GM04504 (cell line): ENCODE results near the gene FAM78A.
A peak's percentile ranks its signal among the peaks of the same experiment; 100 is the strongest.
"Not testable (repeated sequence)": the region's sequence is repeated elsewhere in the genome, so short reads cannot be mapped to it uniquely, and the experiment has no call there.

Experiments
- DNase-seq: peaks from one replicate; pipeline ENCODE4 v3.0.0-alpha.2; 2012; ENCODE audit warnings: low read depth

Gene FAM78A

DNA sequence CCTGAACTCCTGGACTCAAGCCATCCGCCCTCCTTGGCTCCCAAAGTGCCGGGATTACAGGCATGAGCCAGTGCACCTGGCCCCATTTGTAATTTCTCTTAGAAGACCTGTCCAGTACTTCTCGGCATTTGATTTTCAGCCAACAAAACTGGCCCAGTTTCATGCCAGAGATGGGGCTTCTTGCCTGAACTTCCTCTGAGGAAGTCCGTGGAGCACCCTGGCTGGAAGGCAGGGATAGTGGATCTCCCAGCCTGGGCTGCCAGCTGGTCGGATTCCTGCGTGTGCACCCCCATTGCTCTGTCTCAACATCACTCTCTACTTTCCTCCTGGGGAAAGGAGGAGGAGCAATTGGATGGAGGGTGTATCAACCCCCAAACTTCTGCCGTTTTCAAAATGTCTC, 39.0 kb downstream of the FAM78A start:
- no peak for DNase-seq

DNA sequence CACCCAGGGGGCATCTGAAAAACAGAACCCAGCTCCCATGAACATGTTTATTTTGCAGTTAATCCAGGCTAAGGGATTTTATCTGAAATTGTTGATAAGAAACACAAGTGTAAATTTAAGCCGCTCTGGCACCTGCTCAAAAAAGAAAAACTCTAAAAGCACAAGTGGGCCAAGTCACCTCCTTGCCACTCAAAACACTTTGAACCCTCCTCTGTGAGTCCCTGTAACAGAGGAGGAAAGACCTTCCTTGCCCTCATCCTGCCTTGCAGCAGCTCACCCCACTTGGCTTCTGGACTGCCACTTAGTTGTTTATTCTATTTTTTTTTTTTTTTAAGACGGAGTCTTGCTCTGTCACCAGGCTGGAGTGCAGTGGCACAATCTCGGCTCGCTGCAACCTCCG, 39.5 kb downstream of the FAM78A start:
- DNase-seq = no peak

- DNase-seq = no peak
Observed at GRCh38 chr9:131236161-131236560, 40.1 kb downstream of the FAM78A start.

GRCh38 chr9:131235480-131235851, 40.8 kb downstream of the FAM78A start:
- DNase-seq = no peak

- DNase-seq = no peak
Observed at GRCh38 chr9:131234799-131235479, 41.4 kb downstream of the FAM78A start.

DNA sequence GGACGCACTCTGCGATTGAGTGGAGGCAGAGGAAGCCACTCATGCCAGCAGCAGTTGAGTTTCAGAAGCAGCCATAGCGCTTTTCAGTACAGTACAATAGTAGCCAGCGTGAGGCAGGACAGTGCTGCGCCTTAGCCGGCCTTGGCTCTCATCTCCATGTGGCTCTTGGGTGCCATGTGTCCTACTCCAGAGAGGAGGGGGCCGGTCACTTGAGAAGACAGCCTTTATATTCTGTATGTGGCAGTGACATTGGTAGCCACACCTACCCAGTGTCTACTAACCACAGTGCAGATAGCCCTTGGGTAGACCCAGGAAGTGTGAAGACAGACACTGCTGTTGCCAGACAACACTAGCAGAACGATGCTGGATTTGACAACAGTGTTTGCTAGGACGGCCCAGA, 42.3 kb downstream of the FAM78A start:
- DNase-seq = no peak

DNA sequence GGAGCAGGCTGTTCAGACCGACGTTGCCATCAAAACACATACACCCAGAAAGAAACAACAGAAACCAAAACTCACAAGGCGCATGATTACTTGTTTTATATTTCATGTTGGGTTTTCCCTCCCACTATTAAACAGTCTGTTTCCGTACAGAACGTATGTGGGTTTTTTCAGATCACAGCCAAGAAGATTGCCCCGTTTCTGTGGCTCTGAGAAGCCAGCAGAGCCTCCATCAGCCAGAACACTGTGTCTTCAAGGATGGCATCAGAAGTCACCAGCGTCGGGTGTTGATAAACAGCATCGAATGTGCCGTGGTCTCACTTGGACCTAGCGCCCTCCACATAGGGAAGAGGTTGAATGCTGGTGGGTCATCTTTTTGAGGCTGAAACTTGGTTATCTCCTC, 42.8 kb downstream of the FAM78A start:
- DNase-seq = no peak

DNA sequence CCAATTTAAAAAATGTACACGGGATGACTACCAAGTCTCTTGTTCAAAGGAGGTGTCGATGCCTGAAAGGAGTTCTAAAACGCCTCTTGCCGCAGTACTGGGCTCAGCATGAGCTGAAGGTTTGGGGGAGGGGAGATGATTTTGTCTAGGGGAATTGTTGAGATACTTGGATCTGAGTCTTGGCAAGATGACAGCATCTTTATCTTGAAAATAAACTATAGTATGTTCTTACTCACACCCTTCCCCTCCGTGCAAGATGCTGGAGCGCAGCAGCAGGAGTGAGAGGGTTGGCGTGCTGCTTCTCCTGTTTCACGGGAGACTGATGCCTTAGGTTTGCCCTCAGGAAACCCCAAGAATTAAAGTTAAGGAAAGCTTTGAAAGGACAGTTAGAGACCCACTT, 47.3 kb downstream of the FAM78A start:
- no peak for DNase-seq

- no peak for DNase-seq
Observed at GRCh38 chr9:131227959-131228460, 48.3 kb downstream of the FAM78A start.

DNA sequence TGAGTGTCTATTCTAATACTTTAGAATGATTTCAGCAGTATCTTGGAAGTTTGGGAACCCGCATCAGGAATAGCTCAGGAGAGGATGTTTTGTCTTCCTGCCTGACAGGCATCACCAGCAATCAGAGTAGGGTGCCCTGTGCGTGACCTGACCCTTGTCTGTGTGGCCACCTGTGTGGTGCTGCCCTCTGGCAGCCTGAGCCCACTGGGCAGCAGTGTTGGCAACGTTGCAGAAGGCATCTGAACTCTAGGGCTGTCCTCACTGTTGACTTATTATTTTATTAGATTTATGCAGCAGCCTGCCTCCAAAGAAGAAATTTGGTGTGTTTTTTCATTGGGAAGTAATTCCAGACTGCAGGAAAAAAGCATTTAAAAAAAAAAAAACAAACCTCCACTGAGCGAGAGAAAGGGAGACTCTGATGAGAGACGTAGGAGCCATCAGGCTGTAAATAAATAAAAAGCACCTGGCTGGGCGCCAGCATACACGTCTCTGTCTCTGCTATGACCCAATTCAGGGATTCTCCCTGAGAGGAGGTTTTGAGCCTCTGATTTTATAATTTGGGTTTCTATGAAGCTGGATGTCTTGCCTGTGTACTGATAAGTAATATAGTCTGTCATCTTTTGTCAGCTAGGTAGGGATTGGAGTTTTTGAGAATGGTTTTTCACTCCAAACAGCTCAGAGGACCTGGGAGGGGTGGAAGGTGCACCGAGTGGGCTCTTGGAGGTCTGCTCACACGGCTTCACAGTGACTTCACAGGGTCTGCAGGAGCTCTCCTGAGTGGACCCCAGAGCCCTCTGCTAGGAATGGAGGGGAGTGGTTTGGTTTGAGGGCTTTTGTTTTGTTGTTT, 49.0 kb downstream of the FAM78A start:
- no peak for DNase-seq

- no peak for DNase-seq
Observed at GRCh38 chr9:131226226-131226625, 50.1 kb downstream of the FAM78A start.

DNA sequence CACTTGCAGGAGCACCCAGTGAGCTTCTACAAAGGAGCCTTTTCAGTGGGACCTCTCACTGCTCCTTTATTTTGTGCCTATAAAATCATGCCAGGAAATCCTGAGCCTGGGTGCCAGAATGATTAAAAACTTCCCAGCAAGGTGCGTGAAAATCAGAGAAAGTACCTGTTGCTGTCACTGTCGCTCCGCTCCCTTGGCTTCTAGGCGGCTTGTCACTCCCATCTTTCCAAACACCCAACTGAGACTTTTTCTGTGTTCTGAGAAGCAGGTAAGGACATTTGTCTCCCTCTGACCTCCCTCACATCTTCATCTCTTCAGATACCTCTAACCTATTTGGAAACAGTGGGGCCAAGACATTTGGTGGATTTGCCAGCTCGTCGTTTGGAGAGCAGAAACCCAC, 53.9 kb downstream of the FAM78A start:
- DNase-seq = no peak

GRCh38 chr9:131220485-131220884, 55.8 kb downstream of the FAM78A start:
- DNase-seq = no peak

GRCh38 chr9:131218370-131218769, 57.9 kb downstream of the FAM78A start:
- DNase-seq = no peak

DNA sequence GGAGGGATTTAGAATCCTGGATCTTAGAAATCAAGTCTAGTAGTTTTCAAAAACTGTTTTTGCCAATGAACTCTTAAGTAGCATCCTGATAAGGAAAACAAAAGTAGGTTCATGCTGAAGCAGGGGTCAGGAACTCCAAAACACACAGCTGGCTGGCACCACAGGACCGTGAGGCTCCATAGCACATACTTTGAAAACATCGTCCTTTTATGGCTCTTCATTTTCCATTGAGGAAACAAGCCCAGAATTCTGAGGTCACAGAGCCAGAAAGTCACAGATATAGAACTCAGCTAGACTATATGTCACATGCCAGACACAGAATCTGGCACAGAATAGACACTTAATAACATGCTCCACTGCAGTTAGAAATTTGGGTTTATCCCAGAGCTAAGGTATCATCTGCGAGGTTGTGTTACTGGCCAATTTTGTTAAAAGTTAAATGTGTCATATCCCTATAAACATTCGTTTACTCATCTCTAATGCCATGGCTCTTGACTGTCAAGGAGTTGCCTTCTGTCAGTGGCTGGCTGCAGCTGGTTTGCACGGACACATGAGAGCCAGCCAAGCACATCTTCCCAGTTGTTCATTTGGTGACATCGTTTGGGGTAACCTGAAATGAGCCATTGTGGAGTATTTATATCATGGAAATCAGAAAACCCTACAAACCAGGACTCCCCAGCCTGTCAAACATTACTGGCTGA, 58.8 kb downstream of the FAM78A start:
- DNase-seq = no peak

DNA sequence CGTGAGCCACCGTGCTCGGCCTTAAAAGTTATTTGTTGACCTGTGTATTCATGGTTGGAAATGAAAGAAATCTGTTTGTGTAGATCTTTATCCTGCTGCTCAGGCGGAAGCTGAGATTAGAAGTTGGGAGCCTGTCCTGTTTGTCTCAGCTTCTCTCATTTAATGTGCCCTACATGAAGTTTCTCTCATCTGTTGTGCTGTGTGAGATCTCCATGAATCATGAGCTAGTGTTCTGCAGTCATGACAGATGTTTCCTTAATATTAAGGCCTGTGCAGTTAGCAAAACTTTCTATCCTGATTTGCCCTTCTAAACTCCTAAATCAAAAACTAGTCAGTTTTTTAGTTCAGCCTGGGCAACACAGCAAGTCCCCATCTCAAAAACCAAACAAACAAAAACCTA, 59.5 kb downstream of the FAM78A start:
- no peak for DNase-seq

DNA sequence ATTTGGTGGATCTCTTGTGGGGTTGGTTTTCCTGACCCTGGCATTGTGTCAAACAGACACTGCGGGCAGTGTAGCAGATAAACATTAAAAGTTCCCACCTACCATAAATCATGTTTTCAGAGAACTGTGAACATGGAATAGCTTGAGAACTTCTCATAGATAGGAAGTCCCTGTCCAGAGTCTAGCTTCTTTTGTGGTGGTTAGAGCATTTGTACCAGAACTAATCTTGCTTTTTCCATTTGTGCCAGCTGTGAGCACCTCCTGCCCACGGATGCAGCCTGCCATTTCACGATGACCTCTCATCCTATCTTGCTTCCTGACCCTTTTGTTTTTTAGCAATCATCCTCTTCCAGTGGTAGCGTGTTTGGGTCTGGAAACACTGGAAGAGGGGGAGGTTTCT, 61.4 kb downstream of the FAM78A start:
- no peak for DNase-seq

- DNase-seq = peak; percentile 14
Observed at GRCh38 chr9:131214286-131214856, 61.9 kb downstream of the FAM78A start.

DNA sequence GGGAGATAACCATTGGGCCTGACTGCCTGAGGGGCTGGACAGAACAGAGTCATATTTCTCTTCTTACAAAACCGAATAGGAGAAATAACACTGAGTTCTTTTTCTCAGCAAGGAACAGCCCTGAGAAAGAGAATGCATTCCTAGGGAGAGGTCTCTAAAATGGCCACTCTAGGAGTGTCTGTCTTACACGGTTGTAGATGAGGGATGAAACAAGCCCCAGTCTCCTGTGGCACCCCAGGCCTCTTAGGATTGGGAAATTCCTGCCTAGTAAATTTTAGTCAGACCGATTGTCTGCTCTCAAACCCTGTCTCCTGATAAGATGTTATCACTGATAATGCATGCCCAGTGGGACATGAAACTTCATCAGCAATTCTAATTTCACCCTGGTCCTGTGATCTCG, 64.4 kb downstream of the FAM78A start:
- not testable (repeated sequence) for DNase-seq
